HG03039 (cell line): Measurements from ENCODE around the gene SLC43A2.
A peak's percentile ranks its signal among the peaks of the same experiment; 100 is the strongest.

Experiments used
- ATAC-seq: cut with Tn5 transposase; IDR thresholded peaks from one replicate; pipeline ENCODE4 v1.9.1; 2021; ENCODE audit warnings: mild to moderate bottlenecking, moderate library complexity; ENCODE audit not compliant: unreplicated experiment

Gene SLC43A2

GRCh38 chr17:1625053-1625452, 3.6 kb downstream of the SLC43A2 start:
- ATAC-seq: no peak

DNA sequence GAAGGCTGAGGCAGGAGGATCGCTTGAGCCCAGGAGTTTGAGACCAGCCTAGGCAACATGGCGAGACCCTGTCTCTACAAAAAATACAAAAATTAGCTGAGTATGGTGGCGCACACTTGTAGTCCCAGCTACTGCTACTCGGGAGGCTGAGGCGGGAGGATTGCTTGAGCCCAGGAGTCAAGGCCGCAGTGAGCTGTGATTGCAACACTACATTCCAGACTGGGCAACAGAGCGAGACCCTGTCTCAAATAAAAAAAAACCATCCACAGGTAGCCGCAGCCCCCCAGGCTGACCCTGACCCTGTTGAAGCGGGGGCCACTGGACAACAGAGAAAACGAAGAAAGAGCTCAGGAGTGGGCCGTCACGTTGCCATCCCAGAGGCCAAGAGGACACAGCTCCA, 4.0 kb downstream of the SLC43A2 start:
- ATAC-seq: no peak

DNA sequence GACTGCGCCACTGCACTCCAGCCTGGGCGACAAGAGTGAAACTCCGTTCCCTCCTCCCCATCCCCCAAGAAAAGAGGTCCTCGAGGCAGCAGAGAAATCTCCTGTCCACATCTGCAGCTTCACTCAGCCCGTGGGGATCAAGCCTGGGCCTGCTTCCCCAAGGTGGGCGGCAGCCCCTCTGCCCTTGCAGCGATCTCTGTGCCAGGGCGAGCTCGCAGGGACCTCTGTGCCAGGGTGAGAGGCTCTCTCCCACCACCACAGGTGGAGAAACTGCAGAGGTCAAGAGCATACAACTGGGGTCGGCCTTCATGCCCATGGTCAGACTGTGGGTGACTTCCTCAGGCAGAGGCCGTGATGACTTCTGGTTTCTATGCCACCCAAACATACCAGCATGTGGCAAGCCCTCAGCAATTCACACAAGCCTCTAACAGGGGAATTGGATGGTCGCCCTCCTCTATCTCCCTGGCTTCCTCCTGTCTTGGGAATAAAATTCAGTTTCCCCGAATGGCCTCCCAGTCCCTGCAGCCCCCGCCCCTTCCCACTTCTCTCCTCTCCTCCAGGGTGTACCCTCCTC, 5.5 kb downstream of the SLC43A2 start:
- no peak for ATAC-seq

- ATAC-seq: no peak
Observed at GRCh38 chr17:1621273-1621954, 7.2 kb downstream of the SLC43A2 start.

GRCh38 chr17:1620486-1620885, 8.1 kb downstream of the SLC43A2 start:
- no peak for ATAC-seq

GRCh38 chr17:1617620-1618174, 10.9 kb downstream of the SLC43A2 start:
- no peak for ATAC-seq

GRCh38 chr17:1616101-1616500, 12.5 kb downstream of the SLC43A2 start:
- no peak for ATAC-seq

- ATAC-seq: no peak
Observed at GRCh38 chr17:1612400-1612799, 16.2 kb downstream of the SLC43A2 start.

- ATAC-seq: no peak
Observed at GRCh38 chr17:1611715-1612114, 16.9 kb downstream of the SLC43A2 start.

- ATAC-seq: no peak
Observed at GRCh38 chr17:1608676-1609075, 20.0 kb downstream of the SLC43A2 start.

GRCh38 chr17:1607971-1608320, 20.7 kb downstream of the SLC43A2 start:
- no peak for ATAC-seq

DNA sequence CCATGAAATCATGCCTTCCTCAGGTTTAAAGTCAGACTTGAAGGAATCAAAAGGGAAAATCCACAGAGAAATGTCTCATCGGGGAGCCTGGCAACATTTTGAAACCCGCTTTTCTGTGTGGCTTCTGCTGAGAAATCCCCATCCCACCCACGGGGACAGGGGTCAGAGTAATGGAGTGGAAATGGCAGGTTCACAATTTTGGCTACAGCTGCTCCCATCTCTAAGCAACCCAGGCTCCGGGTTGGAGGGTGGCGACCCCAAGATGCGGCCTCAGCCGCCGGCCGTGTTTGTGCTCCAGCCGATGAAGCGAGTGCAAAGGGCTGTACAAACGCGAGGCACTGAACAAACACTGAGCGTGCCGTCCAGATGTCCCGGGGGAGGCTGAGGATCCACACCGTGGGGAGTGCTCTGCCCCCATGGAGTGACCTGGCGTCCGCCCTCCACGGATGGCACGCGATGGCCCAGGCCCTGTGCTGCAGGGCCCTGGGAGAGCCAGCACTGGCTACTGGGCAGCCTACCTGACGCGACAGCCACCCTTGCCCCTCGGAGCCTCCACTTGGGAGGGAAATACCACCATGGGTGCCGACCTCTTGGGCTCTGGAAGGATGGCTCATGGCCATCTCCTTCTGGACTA, 22.2 kb downstream of the SLC43A2 start:
- ATAC-seq: no peak

- ATAC-seq: no peak
Observed at GRCh38 chr17:1605681-1606351, 22.8 kb downstream of the SLC43A2 start.

DNA sequence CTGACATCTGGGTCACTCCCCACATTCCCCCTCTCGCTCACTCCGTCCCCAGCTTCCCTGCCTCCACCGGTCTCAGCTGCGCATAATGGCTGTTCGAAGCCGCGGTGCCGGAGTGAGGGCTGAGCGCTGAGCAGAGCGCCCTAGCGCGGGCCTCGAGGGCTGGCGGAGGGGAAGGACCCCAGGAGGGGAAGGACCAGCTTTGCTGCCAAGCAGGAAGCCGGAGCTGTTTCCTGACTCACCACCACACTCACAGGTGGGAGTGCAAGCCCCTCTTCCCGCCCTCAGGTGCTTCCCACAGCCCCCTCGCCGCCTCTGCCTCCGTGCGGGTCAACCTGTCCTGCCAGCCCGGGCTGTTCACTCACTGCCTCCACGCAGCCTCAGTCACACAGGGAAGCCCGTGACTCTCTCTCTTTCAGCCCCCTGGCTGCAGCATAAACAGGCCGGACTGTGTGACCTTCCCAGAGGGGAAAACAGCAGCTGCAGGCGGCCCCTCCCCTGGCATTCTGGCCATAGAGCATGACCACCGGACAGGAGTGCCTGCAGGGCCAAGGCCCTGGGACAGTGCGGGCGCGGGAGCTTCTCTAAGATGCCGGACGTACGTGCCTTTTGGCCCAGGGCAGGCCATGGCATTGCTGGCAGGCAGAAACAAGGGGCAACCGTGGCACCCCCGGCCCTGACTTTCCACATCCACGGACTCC, 23.7 kb downstream of the SLC43A2 start:
- ATAC-seq: no peak

DNA sequence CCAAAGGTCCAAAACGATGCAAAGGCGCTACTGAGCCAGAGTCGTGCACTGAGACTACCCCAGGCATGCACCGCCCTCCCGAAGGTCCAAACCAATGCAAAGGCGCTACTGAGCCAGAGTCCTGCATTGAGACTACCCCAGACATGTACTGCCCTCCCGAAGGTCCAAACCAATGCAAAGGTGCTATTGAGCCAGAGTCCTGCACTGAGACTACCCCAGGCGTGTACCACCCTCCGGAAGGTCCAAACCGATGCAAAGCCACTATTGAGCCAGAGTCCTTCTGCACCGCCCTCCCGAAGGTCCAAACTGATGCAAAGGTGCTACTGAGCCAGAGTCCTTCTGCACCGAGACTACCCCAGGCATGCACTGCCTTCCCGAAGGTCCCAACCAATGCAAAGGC, 27.1 kb downstream of the SLC43A2 start:
- ATAC-seq: no peak

- ATAC-seq: no peak
Observed at GRCh38 chr17:1598399-1599095, 30.1 kb downstream of the SLC43A2 start.

GRCh38 chr17:1597861-1598342, 30.7 kb downstream of the SLC43A2 start:
- ATAC-seq: no peak

- no peak for ATAC-seq
Observed at GRCh38 chr17:1593630-1593931, 35.1 kb downstream of the SLC43A2 start.

- peak; percentile 42 for ATAC-seq
Observed at GRCh38 chr17:1592751-1593629, 35.6 kb downstream of the SLC43A2 start.
